ENCODE data around the gene GPC6.

DNA sequence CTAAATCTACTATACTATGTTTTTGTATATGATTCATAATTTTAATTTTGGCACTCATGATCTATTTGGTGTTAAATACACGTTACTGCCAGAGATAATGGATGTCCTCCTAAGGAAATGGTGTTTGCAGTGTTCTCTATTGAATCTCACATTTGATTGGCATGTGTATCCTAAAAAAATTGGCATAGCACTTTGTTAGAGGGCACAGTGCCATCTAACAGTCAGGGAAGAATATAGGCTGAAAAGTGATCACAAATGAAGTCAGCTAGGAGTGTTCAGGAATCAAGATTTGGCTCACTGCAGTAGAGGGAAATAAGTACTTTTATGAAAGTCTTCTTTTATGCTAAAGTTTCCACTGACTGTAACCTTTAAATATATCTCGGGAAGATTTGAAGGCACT is 624.6 kb downstream of the GPC6 start:
- TF ChIP-seq CTCF (IDR thresholded peaks at IDR 0.05; ENCODE audit: low read length) (no peak), EZH2 (IDR thresholded peaks at IDR 0.05; ENCODE audit: borderline replicate concordance, low read length) (no peak)

All from OCI-LY1 (cell line).